Globus pallidus (tissue), 1 donor: Measurements from ENCODE around the gene FAIM2.
A peak's percentile ranks its signal among the peaks of the same experiment; 100 is the strongest.

Experiments
- DNase-seq: peaks from one replicate; pipeline ENCODE4 v3.0.0-alpha.2; 2015; ENCODE audit warnings: low spot score

The FAIM2 gene

DNA sequence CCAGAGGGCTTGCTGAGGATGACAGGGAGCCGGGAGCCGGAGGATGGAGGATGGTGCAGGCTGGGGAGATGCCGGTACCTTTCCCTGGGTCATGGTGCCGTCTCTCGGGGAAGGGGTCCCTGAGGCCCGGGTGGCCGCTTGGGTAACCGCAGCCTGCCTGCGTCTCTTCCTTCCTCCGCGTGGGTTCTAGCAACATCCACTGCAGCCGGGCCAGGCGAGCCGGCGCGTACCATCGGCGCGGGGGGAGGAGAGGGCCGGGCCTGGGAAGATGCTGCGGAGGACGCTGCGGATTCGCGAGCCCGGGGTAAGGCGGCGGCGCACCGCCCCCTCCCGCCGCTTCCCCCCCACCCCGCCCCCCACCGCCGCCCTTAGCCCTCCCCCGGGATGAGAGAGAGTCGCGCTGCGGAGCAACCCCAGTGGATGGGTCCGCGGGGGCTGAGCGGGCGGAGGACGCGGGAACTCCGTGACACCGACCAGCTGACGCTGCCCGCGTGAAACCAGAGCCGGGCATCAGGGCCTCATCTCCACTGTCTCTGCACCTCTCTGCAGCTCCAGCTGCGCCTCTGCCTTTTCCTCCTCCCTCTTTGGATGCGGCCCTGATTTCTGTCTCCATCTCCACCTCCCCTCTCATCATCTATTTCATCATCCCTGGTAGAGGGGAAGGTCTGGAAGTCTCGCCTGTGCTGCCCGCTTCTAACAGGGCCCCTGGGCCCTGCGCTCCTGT is at the start of gene FAIM2:
Gene FAIM2 (minus strand): TSS at position 201 of the 724 bp plus-strand sequence. CDS start 108 bp downstream, at position 93.
- DNase-seq = peak; percentile 89

DNA sequence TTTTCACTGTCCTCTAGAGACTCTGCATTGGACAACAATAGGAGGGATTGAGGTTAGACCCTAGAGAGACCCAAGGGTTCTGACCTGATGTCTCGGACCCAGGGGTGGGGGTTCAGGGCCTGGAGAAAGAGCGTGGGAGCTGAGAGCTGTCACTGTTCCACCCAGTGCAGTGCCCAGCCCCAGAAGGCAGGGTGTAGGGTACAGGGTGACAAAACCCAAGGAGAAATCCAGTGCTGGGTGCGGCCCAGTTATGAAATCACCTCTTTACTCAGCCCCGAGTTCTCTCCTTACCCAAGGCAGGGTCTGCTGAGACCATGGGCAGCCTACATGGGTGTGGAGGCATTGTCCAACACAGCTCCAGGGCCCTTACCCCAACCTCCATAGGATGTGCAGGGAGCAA is 49.5 kb upstream of the FAIM2 start:
- no peak for DNase-seq

DNA sequence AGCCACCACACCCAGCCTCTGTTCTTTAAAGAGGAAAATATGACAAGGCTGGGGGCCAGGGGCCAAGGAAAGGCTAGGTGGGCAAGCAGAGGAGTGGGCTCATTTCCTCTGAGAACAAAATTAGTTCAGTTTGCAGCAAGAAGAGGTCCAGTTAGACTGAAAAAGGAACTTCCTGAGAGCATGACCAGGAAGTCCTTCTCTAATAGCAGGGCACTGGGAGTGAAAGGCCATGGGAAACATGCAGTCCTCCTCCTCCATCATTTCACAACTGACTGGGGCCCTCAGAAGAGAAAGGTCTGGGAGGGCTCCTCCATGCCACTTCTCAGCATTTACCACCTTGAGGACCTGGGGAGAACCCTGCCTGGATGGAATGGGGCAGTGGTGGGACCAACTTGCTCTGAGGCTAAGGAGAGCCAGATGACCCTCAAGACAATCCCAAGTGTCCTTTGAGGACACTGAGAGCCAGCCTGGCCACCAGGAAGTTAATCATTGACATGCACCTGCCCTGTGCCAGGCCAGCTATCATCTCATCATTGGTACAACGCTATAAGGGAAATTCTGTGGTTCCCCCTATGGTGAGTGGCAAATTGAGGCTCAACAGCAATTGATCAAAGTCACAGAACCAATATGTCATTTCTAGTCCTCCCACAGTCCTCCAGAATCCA is 48.8 kb upstream of the FAIM2 start:
- DNase-seq = no peak

DNA sequence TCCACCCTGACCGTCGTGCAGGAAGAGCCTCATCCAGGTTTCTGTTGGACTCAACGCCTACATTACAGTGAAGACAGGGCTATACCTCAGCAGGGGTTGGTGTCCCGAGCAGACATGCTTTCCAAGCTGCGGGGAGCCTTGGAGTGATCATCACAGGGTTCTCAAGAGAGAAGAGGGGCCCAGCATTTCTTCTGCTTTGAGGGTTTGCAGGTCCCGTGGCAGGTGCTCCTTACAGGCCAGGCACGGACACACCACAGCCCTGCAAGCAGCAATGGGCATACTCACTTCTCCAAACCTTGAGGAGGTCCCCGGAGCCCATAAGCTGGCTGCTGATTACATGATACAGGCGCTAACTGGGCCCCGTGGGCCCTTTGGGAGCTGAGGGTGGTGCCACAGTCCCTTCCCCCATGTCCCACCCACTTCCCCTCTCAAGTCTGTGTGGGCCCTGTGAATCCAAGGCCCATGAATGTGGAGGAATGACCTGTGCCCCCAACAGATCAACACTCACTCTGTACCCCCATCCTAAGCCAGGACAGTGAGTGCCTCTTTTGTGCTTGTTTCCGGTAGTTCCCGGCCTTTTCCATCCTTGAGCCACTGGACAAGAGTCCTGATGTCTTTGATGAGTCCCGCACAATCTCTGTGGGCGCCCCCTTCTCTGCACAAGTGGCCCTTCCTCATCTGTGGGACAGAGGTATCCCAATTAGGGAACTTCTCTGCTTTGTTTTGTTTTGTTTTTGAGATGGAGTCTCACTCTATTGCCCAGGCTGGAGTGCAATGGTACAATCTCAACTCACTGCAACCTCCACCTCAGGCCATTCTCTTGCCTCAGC is 47.9 kb upstream of the FAIM2 start:
- no peak for DNase-seq

DNA sequence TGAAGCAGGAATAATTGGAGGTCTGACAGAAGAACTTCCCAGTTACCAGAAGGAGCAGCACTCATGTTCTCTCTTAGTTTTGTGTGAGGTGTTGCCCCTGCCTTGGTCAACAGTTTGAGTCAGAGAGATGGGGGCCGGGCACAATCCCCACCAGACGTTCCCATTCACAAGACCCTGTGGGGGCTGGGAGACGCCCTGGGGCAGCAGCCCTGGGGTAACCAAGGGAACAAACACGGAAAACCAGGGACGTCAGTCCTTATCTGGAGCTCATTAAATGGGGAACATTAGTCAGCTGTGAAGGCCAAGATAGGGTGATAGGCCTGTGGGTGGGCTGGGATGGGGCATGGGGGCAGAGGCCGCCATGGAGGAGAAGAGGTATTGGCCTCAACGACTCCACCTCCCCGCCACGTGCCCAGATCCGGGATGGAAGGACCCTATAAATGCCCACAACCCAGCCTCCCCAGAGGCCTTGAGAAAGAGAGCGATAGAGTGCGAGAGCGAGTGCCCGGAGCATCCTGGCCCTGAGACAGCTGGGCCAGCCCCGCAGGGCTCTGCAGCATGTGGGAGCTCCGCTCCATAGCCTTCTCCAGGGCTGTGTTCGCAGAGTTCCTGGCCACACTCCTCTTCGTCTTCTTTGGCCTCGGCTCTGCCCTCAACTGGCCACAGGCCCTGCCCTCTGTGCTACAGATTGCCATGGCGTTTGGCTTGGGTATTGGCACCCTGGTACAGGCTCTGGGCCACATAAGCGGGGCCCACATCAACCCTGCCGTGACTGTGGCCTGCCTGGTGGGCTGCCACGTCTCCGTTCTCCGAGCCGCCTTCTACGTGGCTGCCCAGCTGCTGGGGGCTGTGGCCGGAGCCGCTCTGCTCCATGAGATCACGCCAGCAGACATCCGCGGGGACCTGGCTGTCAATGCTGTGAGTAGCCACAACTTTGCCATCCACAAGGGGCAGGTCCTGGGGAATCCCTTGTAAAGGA is 46.9 kb upstream of the FAIM2 start, which contains the start of gene AQP2:
Gene AQP2 (plus strand): TSS at position 465 of the 979 bp plus-strand sequence. CDS start 94 bp downstream, at position 559.
- DNase-seq = no peak

DNA sequence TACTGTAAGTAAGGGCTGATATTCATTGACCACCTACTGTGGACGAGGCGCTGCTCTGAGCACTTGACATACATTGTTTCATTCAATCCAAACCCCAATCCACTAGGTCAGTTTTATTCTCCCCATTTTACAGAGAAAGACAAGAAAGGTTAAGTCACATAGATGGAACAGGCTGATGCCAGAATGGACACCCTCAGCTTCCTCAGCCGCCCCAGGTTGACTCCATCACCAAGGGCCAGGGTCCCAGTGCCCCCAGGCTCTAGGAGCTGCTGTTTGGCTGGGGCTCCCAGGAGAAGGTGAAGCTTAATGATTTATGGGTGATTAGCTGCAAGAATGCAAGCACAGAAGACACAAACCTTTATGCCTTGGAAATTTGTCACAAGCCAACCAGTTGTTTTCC is 46.2 kb upstream of the FAIM2 start:
- no peak for DNase-seq

DNA sequence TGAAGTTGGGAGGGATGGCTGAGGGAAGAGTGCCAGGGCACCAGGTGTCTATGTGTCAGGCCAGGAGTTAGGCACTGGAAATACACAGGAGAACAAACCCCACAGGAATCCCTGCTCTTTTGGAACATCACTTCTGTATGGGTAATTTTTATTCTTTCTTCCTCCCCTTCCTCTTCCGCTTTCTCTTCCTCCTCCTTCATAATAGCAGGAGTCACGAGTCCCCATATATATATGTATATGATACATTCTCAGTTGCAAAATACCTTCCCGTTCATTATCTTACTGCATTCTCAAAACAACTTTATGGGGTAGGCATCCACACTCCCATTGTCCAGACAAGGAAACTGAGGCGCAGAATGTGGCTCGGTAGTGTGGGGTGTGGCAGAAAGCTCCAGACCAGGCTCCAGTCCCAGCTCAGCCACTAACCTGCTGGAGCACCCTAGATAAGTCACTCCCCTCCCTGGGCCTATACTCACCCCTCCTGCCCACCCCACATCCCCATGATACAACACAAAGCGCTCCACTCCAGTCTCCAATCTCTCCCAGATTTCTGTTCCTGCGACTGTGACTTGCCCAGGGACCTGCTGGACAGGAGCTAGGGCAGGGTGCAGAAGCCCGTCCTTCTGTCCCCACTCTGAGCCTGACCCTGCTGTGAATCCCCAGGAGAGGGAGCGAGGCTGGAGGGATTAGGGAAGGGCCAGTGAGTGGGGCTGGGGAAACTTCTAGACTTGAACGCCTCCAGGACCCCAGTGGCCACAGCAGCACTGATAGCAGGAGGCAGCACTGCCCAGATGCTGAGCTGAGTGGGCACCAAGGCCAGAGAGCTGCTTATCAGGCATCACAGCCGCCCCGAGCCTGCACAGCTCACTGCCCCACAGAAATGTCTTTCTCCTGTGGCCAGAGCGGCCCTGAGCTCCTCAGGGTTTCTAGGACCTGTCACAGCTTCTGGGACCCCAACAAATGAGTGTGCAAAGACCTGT is 45.5 kb upstream of the FAIM2 start:
- no peak for DNase-seq

DNA sequence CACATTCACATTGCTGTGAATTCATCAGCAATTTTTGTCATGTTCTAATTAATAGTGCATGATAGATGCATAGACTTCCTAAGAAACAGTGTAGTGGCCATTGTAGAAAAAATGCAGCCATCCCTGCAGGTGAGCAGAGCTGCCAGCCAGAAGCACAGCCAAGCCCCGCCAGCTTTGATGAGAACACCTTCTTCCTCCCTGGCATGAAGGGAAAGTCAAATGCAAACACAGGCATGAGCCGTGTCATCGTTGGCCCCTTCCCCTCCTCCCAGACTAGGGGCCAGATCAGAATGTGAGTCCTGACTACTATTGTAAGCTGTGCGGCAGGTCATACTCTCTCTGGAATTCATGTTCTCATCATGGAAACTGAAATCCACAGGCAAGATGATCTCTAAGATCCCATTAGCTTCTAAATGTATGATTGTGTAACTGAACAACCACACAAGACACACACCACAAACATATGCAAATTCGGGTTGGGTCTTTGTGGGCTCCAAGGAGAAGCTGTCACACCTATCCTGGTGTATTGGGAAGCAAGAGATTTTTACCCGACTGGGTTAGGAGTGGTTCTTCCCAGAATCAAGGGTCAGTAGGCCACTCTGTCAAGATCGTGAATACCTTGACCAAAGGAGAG is 44.0 kb upstream of the FAIM2 start:
- DNase-seq = no peak

DNA sequence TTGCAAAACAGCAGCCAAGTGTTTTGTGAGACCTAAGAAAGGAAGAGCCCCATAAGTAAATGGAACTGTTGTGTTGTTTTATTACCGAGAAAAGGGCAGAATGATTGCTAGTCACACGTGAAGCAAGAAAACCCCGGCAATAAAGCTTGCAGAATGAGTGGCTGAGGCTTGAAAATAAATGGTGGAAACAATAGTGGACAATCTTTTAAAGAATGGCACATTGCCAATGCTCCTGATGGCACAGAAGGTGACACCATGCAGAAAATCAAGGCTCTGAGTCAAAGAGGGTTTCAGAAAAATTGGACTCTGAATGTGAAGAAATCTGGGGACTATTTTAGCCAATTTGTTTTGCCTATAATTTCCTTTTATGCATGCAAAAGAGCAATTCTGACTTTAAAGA is 42.8 kb upstream of the FAIM2 start:
- no peak for DNase-seq

DNA sequence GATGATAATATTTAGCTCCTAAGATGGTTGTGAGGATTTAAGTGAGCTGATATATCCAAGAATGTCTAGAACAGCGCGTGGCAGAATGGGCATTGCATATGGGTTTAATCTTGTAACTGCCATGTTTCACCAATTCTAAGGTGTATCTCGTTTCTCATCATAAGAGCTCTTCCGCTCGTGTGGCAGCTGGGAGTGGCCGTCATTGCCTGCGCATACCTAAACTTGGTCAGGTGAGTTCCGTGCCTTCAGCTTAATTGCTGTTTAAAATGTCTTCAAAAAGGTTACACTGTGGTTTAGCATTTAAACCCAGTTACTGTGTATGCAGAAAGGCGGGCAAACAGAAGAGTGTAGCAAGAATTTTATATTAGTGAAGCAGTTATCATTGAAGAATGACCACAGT is 42.4 kb upstream of the FAIM2 start:
- no peak for DNase-seq

DNA sequence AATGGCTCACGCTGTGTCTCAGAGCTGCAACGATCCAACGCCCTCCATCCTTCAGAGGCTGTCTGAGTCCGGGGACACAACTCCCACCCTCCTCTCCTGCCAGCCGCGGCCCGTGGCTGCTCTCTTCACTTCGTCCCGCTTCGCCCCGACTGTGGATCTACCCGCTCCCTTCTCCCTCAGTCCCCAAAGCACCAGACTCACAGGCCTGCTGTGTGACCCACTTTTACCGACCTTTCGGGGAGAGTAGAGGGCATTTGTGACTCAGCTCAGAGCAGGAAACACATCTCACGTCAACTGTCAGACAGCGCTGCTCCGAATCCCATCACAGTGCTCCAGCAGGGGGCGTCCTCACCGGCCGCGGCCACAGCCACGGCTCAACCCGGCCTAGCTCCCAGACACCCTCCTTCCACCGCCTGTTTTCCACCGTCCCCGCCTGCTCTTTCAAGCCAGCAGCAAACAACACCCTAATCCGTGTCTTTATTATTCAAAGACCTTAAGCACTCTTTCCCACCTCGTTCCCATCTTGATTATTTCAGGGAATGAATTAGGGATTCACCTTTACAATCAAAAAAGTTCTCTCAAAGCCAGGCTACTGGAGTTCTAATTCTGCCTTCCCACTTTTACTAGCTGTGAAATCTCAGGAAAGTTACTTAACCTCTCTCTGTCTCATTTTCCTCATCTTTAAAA is 41.8 kb upstream of the FAIM2 start:
- DNase-seq = peak; percentile 81

DNA sequence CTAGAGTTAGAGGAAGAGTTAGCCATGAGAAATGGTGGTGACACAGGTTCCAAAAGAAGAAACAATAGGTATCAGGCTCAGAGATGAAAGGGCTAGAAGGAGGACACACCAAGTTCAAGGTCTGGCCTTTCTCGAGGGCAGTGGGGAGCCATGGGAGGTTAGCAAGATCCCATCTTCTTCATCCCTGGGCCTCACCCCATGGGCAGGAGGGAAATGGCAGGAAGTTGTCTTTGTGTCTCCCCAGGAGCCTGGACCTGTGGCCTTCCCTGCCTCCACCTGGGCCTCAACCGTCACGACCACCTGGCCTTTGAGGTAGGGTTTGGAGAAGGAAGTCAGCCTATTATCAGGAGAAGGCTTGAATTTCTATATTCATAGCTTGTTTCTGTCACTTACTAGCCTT is 41.0 kb upstream of the FAIM2 start:
- no peak for DNase-seq

DNA sequence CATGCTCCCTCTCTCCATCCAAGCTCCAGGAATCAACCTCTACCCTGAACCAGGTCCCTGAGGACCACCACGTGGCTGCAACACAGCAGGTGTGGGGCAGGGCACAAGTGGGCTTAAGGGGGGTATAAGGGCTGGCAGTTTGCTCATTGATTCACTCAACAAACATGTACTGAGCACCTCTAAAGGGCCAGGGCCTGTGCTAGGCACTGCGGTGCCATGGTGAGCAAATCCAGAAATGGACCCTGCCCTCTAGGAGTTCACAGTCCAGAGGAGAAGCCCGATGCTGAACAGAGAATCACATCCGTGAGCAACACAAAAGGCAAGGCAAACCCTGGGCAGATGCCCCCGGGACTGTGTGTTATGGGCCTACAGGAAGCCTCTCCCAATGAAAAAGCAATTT is 40.3 kb upstream of the FAIM2 start:
- DNase-seq = no peak

DNA sequence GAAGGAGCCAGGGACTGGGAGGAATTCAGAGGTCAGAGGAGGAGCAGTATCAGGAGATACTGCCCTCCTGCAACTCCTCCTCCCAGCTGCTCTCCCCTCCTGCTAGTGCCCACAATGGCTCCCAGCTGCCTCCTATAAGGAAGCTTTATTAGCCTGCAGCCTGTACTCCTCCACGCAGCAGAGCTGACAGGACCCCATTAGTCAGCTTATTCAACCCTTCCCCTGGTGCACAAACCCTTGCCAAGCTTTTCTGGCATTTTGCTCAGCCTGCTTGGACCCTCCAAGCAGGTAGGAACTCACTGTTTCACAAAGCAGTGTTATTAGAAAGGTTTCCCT is 39.9 kb upstream of the FAIM2 start:
- DNase-seq = no peak

DNA sequence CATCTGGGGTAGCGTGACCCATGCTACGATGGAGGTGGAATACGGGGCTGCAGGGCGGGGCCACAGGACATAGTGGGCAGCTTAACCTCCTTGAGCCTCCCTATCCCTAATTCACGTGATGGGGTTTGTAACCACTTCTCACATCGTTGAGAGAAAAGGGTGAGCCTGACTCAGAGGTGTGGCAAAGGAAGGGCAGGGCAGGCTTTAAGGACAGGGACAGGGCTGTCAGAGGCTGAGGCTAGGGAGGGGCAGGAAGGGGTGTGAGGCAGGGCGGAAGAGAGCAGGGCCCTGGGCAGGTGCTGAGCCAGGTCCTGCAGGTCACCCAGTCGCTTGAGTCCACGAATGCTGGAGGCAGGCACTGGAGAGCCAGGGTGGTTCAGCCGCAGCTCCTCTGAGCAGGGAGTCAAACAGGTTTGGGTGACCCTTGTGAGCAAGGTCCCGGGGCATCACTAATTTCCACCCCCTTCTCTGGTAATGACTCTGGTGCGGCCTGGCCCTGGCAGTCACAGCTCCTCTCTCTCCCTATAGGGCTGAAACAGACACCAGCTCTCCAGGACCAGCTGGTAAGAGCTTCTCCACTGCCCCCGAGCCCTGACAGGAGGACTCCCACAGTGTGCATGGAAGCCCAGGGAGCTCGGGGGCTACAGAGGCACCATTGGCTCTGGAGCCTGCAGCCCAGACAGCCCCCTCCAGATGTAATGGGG is 39.4 kb upstream of the FAIM2 start:
- DNase-seq = no peak

DNA sequence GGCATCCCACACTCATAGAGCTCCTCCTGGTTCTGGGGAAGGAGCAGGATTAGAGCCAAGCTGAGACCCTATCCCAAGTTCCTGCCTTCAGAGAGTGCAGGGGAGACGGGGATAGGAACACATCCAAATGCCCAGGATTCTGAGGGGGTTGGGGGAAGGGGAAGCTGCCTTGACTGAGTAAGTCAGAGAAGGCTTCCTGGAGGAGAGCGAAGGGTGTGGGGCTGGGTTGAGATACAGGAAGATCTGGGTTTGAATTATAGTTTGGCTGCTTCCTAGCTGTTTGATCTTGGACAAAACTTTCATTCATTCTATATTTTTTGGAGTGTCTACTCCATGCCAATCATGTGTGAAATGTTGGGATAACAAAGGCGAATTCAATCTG is 38.8 kb upstream of the FAIM2 start:
- DNase-seq = no peak

DNA sequence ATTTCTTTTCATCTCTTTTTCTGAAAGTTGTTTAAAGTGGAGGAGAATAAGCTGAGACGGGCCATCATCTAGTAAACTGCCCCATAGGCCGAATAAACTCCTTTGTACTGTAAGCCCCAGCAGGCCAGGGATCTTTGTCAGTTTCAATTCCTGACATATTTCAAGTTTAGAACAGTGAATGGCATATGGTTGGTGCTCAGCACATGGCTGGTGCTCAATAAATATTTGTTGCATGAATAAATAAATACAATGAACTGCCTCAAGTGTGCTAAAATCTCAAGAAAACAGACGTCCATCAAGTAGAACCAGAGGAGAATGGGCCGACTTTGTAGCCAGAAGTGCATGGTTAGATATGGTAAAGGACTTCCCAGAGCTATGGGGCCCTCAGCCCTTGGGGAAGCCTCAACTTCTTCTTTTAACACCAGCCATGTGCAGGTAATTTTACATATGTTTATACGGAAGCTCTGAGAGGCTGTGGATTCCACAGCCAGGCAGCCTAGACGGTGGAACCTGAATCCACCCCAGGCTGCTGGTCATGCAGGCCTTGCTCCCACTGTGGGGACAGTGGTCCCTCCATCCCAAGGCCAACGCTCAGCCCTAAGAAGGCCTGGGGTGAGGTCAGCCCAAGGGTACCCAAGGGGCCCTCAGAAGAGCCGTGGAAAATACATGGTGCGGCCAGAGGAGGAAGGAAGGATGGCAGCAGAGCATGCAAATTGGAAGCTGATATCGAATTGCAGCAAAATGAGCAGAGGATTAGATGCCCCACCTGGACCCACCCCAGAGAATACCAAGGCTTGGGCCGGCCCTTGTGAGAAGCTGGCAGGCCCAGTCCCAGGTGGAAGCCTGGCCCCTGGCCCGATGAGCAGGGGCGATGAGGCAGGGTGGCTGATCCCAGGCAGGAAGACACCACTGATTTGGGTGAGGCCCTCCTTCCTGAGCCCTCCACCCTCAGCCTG is 38.1 kb upstream of the FAIM2 start:
- DNase-seq = no peak

DNA sequence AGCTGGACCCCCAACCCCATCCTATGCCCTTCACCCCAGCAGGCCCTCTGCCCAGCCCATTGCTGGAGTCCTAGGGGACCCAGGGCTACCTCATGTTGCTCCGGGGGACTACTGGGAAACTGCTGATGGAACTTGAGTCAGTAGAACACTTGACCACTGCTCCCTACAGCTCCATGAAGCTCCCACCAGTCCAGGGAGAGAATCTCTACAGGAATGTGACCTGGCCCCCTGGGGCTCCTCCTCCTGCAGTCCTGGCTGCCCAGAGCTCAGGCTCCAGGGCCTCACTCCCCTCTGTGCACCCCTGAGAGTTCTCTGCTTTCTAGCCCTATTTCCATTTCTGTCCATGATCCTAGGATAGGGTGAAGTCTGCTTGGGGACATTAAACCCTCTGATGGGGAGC is 36.0 kb upstream of the FAIM2 start:
- no peak for DNase-seq
